Stimulated activated naive CD4-positive, alpha-beta T cell (primary cell): ENCODE results near the gene SCP2.

Source experiments
- DNase-seq, 6 experiments: peaks; one replicate each; lab custom pipeline; 2025; lab: John Stamatoyannopoulos, UW

SCP2 gene

DNA sequence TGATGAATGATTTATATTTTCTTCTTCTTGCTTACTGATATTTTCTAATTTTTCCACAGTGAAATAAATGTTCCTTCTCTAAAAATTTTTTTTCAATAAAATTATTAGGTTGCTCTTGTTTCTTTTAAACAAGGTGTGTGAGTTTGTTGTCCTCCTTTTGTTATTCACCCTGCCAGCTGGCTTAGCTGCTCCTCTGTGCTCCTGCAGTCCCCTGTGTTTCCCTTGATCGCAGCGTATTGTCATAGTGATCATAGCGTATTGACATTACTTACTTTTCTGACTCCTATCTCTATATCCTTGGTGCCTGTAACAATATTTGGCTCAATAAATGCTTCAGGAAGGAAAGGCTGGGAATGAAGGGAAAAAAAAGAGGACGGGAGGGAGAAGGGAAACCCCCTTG, 110.1 kb downstream of the SCP2 start:
- no peak for DNase-seq

DNA sequence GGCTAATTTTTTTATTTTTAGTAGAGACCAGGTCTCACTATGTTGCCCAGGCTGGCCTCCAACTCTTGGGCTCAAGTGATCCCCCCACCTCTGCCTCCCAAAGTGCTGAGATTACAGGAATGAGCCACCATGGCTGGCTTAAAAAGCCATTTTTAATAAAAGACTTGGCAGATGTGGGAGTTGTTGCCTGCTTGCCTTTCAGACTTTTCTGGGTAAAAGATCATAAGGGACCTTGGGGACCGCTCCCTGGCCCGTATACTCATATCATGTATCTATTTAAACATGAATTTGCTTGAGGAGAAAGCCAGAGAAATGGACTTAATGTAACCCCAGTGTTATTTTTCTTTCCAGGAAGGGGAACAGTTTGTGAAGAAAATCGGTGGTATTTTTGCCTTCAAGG, 111.5 kb downstream of the SCP2 start:
- DNase-seq, result no peak

DNA sequence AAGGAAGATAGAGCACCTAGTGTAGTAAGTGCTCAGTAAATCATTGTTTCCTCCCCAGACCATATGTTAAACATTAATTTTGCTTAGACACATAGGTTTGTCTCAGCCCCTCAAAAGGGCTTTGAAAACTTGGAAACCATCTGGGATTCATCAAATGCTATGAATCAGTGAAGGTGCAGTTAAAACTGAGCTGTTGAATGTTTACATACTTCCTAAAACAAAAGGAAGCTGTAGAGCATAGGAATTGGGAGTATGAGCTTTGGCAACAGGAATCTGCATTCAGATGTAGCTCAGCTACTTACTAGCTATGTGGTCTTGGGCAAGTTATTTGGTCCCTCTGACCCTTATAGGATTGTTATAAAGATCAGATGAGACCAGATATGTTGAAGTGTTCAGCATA, 116.2 kb downstream of the SCP2 start:
- DNase-seq, result no peak

DNA sequence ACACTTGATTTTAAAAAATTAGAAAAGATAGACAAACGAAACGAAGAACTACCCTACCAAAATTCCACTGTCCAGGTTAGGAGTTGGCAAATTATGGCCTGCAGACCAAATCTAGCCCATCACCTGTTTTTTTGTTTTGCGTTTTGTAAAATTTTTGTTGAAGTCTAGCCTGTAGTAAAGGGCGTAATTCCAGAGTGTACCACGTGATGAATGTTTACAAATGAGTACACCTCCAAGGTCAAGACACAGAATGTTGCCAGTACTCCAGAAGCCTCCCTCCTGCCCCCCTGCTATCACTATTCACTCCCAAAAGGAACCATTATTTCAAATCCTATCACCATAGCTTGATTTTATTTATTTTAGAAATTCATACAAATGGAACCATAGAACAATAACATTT, 117.8 kb downstream of the SCP2 start:
- DNase-seq, result no peak

DNA sequence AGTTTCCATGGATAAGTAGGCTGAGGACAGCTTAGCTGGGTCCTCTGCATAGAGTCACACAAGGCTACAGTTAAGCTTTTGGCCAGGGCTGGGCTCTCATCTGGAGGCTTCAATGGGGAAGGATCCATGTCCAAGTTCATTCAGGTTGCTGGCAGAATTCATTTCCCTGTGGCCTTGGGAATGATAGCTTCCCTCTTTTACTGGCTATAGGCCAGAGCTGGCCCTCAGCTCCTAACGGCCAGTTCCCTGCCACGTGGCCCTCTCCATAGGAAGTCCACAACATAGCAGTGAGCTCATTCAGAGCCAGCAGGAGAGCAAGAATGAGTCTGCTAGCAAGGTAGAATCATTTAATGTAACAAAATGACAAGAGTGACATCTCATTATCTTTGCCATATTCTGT, 119.9 kb downstream of the SCP2 start:
- no peak for DNase-seq

DNA sequence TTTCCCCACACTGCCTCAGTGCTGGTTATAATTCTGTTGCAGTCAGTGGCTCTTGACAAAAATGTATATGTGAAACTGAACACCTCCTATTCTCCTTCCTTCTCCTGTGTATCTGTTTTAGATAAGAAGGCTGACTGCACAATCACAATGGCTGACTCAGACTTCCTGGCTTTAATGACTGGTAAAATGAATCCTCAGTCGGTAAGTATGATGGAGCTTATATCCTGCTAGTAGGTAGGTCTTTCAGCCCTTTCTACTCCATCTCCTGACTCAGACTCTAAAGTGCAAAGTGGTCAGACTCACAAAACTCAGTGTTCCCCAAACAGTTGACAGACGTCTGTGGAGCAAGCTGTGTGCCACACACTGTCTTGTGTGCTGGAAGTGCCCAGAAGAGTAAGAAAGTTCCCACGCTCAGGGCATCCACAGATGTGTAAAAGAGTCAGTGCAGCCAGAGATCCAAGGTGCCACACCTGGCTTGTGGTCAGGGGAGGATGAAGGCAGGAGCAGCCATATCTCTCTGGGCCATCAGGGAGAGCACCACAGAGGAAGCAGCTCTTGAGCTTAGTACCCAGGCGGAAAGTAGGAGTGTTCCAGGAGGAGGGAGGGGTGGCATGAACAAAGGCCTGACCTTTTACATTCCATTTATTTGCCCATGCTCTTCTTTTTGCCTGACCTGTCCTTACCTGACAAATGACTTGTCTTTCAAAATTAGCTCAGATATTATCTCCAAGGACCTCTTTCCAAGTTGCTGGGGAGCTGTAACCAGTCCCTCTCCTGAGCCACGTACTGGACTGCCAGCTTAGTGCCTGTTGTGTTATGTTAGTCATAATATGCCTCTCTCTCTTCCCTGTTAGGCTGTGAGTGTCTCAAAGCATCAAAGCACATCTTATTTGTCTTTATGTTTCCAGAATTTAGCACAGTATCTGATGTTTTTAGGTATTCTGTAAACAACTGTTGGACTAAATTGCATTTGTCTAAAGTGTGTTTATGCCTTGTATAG, 121.0 kb downstream of the SCP2 start:
- DNase-seq, result no peak

DNA sequence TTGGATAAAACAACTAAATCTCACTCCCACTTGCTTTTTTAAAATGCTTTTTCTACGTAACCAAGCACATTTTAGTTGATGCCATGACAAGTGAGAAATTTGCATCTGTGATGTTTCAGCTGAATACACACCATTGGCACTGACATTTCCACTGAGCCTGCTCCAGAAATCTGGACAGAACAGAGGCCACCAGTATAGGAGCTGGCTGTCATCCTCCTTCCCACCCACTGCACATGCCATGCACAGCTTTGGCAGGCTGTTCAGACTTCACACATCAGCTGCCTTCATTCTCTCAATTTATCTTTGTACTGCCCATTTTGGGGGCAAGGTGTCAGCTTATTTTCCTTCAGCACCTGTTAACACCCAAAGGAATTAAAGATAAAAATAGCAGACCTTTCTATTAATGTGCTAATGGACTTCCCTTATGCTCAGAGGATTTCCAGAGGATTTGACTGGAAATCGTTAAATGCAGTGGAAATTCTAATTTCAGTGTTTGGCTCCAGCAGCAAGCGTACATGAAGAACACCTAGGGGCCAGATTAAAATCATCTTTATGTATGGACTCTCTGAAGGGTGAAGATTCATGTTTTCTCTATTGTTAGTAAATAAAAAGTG, 122.0 kb downstream of the SCP2 start:
- DNase-seq, result no peak

DNA sequence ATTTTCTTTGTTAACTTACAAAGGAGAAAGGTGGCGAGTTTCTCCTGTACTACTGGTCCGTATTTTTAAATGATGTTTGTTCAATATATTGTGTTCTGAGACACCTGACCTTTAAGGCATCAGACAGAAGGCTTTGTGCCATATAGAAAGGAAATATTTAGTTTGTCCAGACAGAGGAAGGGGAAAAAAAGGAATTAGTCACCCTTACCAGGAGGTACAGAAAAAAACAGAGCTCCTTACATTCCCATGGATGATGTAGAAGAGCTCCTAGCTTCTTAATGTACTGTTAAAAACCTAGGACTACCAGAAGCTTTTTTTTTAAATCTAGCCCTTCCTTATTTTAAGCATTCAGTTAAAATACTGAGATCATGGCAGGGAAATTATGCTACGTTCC, 122.5 kb downstream of the SCP2 start:
- DNase-seq, result no peak

DNA sequence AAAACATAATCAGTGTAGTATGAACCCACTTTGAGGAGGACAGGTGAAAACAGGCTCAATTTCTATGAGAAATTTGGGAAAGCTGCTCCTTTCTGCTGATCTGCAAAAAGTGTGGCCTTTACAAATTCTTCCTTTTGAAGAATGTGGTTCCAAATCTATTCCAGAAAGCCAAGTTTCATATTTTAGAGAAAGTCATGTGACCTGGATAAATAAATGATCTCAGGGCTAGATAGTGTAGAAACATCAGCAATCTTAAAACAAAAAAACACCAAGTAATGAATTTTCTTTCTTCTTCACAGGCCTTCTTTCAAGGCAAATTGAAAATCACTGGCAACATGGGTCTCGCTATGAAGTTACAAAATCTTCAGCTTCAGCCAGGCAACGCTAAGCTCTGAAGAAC, 123.2 kb downstream of the SCP2 start:
- no peak for DNase-seq

DNA sequence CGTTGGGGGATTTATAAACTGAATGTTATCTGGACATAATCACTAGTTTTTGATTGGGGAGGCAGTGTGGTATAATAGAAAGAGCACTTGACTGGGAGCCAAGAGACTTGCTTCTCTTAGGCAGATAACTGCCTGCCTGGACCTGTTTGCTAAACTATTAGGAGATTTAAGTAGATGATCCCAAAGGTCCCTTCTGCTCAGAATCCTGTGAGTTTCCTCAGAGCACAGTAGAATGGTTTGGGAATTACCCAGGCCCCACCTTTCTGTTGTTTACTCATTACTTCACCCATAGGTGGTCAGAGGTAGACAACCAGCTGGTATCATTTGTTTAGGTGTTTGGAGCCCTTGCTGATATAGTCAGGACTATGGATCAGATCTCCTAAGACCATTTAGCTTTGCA, 124.6 kb downstream of the SCP2 start:
- no peak for DNase-seq

DNA sequence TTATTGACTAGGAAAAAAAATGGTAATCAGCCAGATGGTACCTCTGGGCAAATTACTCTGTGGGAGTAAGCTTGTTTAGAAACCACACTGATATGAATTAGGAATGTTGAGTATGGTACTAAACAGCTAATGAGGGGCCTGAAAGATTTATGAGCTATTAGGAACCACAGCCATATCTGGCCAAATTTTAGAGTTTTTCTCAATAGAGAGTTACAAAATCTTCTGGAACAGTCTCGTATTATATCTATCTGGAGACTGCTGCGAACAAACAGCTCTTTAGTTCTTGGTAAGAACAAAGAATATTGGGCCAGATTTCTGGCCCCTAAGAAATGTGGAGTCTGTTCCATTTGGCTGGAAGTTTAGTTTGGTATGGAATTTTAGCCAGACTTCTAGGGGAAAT, 130.1 kb downstream of the SCP2 start:
- DNase-seq, result no peak

DNA sequence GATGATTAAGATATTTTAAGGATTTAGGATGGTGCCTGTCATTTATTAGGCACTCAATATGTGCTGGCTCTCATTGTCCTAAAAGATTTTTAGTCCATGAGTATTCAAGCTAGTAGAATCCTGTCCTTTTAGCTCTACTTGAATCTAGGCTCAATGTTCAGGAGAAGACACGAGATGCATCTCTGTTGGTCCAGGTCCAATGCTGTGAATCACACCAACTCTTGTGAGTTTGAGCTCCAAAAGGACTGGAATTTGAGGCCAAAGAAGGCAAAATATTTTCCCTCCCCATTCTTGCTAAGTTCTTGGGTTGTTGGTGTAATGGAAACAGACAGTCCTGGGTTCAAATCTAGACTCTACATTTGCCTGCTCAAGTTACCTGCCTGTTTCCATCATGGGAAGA, 133.5 kb downstream of the SCP2 start:
- no peak for DNase-seq

DNA sequence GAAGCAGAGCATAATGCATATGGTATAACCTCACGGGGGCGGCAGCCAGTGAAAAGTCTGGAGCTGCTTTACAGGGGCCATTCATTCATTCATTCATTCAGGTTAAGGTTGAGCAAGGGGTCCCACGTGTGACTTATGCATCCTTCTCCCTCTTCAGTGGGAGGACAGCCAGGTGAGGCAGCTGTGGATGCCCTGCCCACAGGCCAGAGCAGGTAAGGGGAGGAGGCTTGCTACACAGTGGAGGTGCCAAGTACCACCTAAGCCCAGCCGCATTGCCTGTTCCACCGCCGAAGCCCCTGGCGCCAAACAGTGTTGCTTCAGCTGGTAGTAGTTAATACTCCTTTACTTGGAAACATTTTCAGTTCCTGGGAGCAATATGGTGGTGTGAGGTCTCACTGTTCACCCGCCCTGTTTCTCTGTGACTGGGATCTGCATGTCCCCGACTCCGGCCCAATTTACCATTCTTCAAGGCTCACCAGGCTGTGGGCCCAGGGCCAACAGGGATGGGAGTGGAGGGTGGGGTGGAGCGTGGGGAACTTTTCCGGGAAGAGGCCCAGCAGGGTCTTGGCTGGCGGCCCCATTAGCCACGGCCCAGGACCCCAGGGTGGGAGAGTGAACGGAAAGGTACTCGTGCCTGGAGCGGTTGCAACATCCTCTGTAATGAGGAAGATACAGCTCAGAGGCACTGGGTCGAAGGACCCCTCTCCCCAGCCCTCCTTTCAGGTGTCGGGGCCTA, 134.2 kb downstream of the SCP2 start:
- DNase-seq, result no peak

DNA sequence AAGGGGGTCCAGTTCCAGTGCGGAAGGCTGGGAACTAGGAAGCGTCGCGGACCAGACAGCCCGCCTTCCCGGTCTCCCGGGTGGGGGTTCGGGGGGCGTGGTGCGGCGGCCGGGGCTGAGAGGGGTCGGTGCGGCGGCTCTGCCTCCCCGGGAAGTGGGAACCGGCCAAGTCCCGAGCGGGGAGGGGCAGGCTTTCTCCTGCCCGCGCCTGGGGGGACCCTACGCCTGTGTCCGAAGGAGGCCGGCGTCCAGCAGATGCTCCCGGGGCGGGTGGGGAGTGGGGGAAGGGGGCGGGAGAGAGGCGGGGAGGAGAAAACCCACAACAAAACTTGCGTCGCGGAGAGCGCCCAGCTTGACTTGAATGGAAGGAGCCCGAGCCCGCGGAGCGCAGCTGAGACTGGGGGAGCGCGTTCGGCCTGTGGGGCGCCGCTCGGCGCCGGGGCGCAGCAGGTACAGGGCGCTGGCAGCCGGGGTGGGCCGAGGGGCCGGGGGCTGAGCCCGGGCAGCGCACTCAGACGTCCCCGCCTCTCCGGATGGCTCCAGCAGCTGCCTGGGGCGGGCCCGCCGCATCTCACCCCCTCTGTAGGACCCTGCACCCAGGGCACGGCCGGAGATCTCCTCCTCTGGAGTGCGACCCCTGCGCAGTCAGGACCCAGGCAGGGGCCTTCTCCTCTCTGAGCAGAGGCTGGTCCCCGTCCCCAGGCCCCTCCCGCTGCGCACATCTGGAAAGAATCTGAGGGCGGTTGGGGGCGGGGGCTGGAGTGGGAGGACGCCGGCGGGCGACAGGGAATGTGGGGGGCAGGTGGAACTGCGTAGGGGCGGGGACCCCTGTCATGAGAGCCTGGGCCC, 135.0 kb downstream of the SCP2 start, which contains the start of gene PODN:
TSS of gene PODN (plus strand) at position 355 of the 849 bp plus-strand sequence. CDS start 7,643 bp downstream, outside the sequence.
- DNase-seq, result peak in 1 of 6 experiments; percentile 4

DNA sequence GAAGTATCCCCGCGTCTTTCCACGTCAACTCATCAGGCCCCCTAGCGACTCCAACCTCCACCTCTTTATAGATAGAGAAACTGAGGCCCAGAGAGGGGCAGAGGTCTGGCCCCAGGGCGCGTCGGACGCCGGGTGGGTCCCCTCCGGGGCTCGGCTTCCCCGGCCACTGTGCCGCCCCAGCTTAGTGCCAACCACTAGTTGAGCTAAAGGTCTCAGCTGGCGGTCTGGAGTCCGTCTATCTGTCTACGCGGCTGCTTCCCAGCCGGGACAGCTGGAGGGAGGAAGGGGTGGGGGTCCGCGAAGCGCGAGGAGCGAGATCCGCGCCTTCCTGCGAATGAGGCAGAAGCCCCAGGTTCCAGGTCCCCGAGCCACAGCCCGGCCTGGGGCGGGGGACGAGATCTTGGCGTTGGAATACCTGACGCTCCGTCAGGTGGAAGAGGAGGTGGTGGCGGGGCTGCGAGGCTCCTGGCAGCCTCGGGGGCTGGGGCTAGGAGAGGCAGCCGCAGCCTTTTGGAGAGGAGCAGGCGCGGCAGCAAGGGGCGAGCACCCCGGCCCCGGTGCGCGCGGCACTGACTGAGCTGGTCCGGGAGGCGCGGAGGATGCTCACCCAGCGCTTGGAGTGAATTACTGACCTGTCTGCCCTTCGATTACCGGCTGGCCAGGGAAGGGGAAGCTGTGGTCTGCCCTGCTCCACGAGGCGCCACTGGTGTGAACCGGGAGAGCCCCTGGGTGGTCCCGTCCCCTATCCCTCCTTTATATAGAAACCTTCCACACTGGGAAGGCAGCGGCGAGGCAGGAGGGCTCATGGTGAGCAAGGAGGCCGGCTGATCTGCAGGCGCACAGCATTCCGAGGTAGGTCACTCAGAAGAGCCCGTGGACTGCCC, 135.9 kb downstream of the SCP2 start:
- DNase-seq, result no peak

DNA sequence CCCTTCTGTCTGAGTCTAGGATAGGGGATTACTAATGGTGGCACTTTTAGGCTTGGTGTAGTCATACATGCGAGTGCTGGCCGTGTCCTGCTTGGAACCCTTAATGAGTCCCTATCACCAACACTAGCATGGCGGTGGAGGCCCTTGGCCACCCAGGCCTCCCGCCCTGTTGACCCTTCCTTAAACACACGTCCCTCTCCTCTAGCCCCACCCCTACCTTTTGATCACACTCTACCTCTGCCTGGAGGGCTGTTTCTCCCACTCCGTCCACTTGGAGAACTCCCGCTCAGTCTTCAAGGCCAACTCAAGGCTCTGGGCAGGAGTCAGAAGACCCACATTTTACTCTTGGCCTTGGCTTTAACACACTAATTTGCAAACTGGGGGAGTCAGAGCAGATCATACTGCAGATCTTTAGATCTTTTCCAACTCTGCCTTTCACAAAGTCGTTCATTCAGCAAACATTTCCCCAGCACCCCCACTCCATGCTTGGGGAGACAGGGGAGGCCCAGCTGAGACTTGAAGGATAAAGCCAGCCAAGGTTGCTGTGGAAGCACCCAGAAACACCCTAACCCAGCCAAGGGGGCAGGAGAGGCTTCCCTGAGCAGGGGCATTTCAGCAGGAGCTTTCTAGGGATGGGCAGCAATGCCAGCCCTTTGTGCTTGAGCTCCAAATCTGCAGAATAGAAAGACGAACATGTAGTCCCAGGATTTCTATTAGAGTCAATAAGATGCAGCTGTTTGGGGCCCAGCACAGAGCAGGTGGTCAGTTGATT, 136.9 kb downstream of the SCP2 start:
- DNase-seq, result no peak

DNA sequence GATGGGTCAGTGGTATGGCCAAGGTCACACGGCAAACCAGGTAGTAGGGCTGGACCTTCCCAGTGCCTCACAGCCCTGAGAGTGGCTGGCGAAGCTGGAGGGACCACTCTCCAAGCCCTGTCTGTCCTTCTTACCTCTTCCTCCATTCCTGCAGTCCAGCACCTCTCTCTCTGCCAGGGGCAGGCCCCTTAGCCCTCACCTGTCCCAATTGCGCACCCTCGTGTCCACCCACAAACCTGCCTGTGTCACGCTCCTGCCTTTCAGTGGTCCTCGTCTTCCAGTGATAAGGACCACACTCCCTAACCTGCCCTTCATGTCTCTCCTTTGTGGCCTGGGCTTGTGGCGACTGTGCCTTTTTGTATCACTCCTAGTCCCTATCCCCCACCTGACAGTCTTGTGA, 138.3 kb downstream of the SCP2 start:
- no peak for DNase-seq

DNA sequence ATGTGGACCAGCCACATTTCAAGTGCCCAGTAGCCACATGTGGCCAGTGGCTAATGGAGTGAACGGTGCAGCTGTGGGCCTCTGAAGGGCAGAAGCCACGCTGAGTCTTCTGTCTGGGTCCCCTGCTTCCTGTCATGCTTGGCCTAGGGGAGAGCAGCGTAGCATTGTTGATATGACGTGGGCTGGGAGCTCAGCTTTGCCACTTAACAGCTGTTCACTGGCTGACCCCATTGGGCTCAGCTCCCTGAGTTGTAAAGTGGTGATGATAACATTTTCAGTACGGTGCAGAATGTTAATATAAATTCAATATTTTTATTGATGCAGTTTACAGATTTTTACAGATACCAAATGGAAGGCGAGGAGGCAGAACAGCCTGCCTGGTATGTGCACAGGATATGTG, 139.4 kb downstream of the SCP2 start:
- DNase-seq, result no peak

DNA sequence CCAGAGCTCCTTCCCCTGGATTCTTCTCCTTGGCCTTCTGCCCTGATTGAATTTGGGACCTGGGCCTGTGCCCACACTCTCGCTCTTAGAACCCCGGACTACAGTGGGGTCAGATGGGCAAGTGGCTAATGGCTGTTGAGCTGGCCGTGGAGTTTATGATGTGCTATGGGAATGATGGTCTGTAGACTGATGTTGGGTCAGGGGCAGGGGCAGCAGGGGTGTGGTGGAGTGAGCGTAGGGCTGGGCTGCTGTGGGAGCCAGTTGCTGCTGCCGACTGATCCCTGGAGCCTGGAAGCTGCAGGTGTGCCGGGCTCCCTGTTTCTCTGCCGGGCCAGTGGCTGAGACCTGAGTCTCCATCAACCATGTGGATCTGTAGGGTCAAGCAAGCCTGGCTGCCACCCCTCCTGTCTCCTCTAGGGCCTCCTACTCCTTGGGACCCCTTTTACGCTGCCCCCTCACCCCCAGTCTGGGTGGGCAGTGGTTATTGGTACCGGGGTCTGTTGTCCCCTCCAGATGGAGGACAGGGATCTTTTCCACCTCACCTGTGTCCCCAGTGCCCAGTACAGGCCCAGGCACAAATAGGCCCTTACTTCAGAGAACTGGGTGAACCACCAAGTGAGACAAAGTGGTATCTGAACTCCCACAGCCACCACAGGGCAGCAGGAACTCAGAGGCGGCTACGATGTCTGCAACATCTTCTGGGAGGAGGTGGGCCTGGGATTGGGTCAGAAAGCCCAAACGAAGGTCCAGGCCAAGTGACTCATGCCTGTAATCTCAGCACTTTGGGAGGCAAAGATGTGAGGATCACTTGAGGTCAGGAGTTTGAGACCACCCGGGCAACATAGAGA, 140.0 kb downstream of the SCP2 start:
- no peak for DNase-seq
